Upper lobe of left lung (tissue), 4 donors: ENCODE data around the gene DIP2C.
"Not testable (repeated sequence)": the region's sequence is repeated elsewhere in the genome, so short reads cannot be mapped to it uniquely, and the experiment has no call there.

Experiments
- EP300 ChIP-seq, 4 donors: sonication (generic); formaldehyde crosslinking; IDR thresholded peaks; one replicate each; pipeline ENCODE4 v1.5.1; 2017; ENCODE audit warnings: antibody characterized with exemption in 4 of 4, control low read depth in 2 of 4
- POLR2A ChIP-seq, 4 donors: fragments of 450-650 bp; IDR thresholded peaks; one replicate each; pipeline ENCODE4 v1.5.1; 2016 to 2017; ENCODE audit warnings: antibody characterized with exemption in 4 of 4, mild to moderate bottlenecking in 2 of 4
- POLR2AphosphoS5 ChIP-seq, 2 donors: sonication (generic); formaldehyde crosslinking; IDR thresholded peaks; one replicate each; pipeline ENCODE4 v1.5.1; 2017; ENCODE audit warnings: antibody characterized with exemption in 2 of 2
- TF ChIP-seq, protein P1 (sequence below), 6 experiments: fragments of 450-650 bp in 4 of 6; fragments of 200-600 bp in 2 of 6; sonication (generic) in 2 of 6; IDR thresholded peaks; one replicate each; pipeline ENCODE4 v1.5.1; 2016 to 2019; ENCODE audit warnings: antibody characterized with exemption in 6 of 6

DNA sequence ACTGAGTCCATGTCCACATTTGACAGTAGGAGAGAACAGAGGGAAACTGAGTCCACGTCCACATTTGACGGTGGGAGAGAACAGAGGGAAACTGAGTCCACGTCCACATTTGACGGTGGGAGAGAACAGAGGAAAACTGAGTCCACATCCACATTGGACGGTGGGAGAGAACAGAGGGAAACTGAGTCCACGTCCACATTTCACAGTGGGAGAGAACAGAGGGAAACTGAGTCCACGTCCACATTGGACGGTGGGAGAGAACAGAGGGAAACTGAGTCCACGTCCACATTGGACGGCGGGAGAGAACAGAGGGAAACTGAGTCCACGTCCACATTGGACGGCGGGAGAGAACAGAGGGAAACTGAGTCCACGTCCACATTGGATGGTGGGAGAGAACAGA lies 42.4 kb downstream of the DIP2C start:
- TF ChIP-seq, protein P1, sequence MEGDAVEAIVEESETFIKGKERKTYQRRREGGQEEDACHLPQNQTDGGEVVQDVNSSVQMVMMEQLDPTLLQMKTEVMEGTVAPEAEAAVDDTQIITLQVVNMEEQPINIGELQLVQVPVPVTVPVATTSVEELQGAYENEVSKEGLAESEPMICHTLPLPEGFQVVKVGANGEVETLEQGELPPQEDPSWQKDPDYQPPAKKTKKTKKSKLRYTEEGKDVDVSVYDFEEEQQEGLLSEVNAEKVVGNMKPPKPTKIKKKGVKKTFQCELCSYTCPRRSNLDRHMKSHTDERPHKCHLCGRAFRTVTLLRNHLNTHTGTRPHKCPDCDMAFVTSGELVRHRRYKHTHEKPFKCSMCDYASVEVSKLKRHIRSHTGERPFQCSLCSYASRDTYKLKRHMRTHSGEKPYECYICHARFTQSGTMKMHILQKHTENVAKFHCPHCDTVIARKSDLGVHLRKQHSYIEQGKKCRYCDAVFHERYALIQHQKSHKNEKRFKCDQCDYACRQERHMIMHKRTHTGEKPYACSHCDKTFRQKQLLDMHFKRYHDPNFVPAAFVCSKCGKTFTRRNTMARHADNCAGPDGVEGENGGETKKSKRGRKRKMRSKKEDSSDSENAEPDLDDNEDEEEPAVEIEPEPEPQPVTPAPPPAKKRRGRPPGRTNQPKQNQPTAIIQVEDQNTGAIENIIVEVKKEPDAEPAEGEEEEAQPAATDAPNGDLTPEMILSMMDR (IDR thresholded peaks at IDR 0.05), result not testable (repeated sequence)
- not testable (repeated sequence) for TF ChIP-seq EP300, POLR2A, POLR2AphosphoS5 (IDR thresholded peaks at IDR 0.05)
